WI38 (cell line): ENCODE results near the gene SNAPC5.
"Not testable (repeated sequence)": the region's sequence is repeated elsewhere in the genome, so short reads cannot be mapped to it uniquely, and the experiment has no call there.

Source experiments
- H3K4me3 ChIP-seq: 2 replicates; pipeline ENCODE4 v1.5.1; 2011; ENCODE audit warnings: low read depth, mild to moderate bottlenecking, control low read depth, low read length
- CTCF ChIP-seq: IDR thresholded peaks from 2 replicates; pipeline ENCODE4 v1.5.1; 2012; ENCODE audit warnings: low read depth, mild to moderate bottlenecking, control low read depth, low read length

The SNAPC5 gene

DNA sequence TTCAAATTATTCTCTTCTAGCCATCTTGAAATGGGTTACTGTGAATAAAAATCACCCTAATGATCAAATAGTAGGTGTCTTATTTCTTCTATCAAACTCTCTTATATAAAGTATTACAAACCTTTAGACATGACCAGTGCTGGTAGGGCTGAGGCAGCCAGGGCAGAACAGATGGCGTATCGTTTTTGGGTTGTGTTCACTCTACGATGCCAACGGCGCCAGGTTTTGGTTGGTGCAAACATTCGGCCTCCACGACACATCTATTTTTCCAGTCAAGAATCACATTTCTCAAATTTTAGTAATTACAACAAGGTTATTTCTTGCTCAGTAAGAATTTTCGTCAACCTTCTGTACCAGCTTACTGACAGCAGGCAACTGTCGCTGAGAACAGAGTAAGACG lies 4.9 kb upstream of the SNAPC5 start:
- no peak for TF ChIP-seq CTCF
- peak overlapping the region; percentile 85; the same call in 1 of the 2 replicates for H3K4me3 ChIP-seq

GRCh38 chr15:66500346-66500745 lies 2.8 kb upstream of the SNAPC5 start:
- not testable (repeated sequence) for H3K4me3 ChIP-seq

DNA sequence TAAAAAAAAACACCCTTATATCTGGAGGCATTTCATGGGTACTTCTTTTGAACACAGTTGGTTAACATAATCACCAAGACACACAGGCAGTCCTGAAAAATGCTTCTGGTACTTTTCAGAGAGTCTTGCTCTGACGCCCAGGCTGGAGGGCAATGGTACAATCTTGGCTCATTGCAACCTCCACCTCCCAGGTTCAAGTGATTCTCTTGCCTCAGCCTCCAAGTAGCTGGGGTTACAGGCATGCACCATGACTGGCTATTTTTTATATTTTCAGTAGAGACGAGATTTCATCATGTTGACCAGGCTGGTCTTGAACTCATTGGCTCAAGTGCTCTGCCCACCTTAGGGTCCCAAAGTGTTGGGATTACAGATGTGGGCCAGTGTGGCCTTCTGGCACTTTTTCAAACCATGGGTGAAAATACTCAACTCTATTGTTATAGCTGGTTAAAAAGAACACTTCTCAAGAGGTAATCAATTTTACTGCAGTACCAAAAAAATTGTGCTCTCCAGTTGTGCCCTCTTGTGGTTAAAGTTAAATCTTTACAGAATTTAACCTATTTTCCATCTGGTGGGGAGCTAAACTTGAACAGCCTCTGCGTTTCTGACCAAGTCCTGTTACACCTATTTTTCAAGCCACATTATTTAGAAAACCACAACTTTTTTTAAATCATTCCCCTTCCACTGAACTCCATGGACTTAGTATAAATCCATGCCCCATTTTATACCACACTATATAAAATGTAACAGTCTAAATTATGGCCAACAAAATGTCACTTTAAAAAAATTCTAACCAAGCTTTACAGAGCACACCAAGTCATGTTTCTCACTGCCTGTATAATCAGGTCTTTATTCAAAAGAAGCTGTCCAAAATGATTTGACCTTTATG lies 1.2 kb upstream of the SNAPC5 start:
- H3K4me3 ChIP-seq: no peak overlapping the region
- TF ChIP-seq CTCF: no peak

GRCh38 chr15:66496951-66497501 lies 536 bp downstream of the SNAPC5 start:
- TF ChIP-seq CTCF: no peak
- H3K4me3 ChIP-seq: peak overlapping the region; percentile 87

GRCh38 chr15:66494262-66494661 lies 3.3 kb downstream of the SNAPC5 start:
- TF ChIP-seq CTCF: no peak
- no peak overlapping the region for H3K4me3 ChIP-seq

DNA sequence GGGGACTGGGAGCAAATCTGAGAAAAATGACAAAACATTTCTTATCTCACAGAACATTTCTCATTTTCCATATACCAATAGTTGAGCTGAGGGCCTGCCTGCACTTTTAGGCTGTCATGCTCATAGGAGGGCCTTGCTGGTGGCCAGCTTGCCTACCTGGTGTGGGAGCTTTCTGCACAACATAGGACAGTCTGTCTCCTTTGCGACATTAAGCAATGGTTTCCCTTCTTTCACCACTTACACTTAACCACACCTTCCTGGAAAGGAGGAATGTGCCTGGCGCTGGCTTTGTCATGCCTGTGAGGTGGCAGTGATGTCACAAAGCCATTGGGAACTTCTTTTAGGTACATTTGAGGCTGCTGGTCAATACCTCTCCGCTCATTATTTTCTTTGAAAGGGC lies 5.7 kb downstream of the SNAPC5 start:
- no peak overlapping the region for H3K4me3 ChIP-seq
- TF ChIP-seq CTCF: no peak

DNA sequence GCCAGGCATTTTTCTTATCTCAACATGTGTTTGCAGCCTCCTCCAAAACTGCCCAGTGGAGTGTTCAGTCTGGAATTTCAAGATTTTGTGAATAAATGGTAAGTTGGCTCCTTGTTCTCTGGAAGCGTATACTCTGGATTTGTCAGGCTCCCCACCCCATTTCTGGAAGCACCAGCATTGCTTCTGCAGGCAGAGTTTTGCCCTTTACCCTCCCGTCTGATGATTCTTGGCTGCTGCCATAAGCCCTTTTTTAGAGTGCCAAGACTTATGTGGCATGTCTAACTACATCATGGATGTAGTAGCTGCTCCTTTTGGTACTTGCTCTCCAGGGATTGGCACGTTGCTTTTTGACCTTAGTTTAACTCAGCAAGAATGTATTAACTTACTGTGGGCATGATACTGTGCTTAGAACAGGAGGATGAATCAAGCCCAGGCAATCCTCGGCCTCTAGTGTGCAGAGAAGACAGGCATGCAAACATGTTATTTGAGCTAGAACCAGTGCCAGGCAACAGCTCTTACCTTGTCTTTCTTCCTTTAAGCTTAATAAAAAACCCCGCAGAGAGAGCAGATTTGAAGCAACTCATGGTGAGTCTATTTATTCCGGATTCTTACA lies 8.3 kb downstream of the SNAPC5 start:
- H3K4me3 ChIP-seq: no peak overlapping the region
- no peak for TF ChIP-seq CTCF
